Neuronal stem cell (in vitro differentiated cells): ENCODE data around the gene UBE2Q1.

Source experiments
- DNase-seq: peaks from one replicate; pipeline ENCODE4 v3.0.0-alpha.2; 2013; ENCODE audit warnings: low spot score
- H2AFZ ChIP-seq: one replicate; pipeline ENCODE4 v1.6.1; 2013; ENCODE audit warnings: mild to moderate bottlenecking, low read length, inconsistent platforms
- H2AK5ac ChIP-seq: 2 replicates; pipeline ENCODE4 v1.6.1; 2013; ENCODE audit warnings: low read depth, mild to moderate bottlenecking, inconsistent platforms, low read length, moderate library complexity, mixed read lengths
- H2BK120ac ChIP-seq: 2 replicates; pipeline ENCODE4 v1.6.1; 2013; ENCODE audit warnings: low read depth, mild to moderate bottlenecking, inconsistent platforms, low read length, moderate library complexity, mixed read lengths
- H2BK12ac ChIP-seq: one replicate; pipeline ENCODE4 v1.6.1; 2013; ENCODE audit warnings: low read length, inconsistent platforms
- H2BK15ac ChIP-seq: 2 replicates; pipeline ENCODE4 v1.6.1; 2013; ENCODE audit warnings: mild to moderate bottlenecking, low read length, inconsistent platforms, mixed read lengths
- H2BK5ac ChIP-seq: one replicate; pipeline ENCODE4 v1.6.1; 2013; ENCODE audit warnings: inconsistent platforms, mild to moderate bottlenecking, low read length, moderate library complexity
- H3K14ac ChIP-seq: one replicate; pipeline ENCODE4 v1.6.1; 2013; ENCODE audit warnings: low read length, inconsistent platforms
- H3K18ac ChIP-seq: 2 replicates; pipeline ENCODE4 v1.6.1; 2013; ENCODE audit warnings: low read length, inconsistent platforms
- H3K23ac ChIP-seq: 2 replicates; pipeline ENCODE4 v1.6.1; 2013; ENCODE audit warnings: low read depth, mild to moderate bottlenecking, mixed read lengths, low read length, inconsistent platforms; ENCODE audit not compliant: poor library complexity
- H3K27ac ChIP-seq: replicated peaks from 3 replicates; pipeline ENCODE4 v1.5.1; 2013; ENCODE audit warnings: low read length, inconsistent platforms
- H3K27me3 ChIP-seq, 3 experiments: 2 replicates each; pipeline ENCODE4 v1.6.1; 2013; ENCODE audit warnings: low read length in 3 of 3, mild to moderate bottlenecking in 2 of 3, inconsistent platforms in 1 of 3, low read depth in 1 of 3, mixed read lengths in 1 of 3, moderate library complexity in 1 of 3; ENCODE audit not compliant: control insufficient read depth in 3 of 3, insufficient read depth in 3 of 3
- H3K36me3 ChIP-seq, 2 donors: replicated peaks in 1 of 2; 2 replicates each; pipeline ENCODE4 v1.6.1; 2013; ENCODE audit warnings: low read length in 2 of 2; ENCODE audit not compliant: control insufficient read depth in 2 of 2, insufficient read depth in 2 of 2
- H3K4ac ChIP-seq: 2 replicates; pipeline ENCODE4 v1.6.1; 2013; ENCODE audit warnings: inconsistent platforms, mild to moderate bottlenecking, low read length, moderate library complexity
- H3K4me1 ChIP-seq, 2 donors: 1 replicate in 1 of 2; 2 replicates in 1 of 2; pipeline ENCODE4 v1.6.1; 2013; ENCODE audit warnings: low read length in 2 of 2, low read depth in 1 of 2; ENCODE audit not compliant: control insufficient read depth in 2 of 2, insufficient read depth in 1 of 2
- H3K4me2 ChIP-seq: one replicate; pipeline ENCODE4 v1.6.1; 2013; ENCODE audit warnings: mild to moderate bottlenecking, low read length, inconsistent platforms; ENCODE audit not compliant: insufficient read depth, poor library complexity, severe bottlenecking
- H3K4me3 ChIP-seq, 2 donors: 2 replicates each; pipeline ENCODE4 v1.5.1; 2013; ENCODE audit warnings: low read length in 2 of 2, mild to moderate bottlenecking in 2 of 2, inconsistent platforms in 1 of 2, moderate library complexity in 1 of 2
- H3K79me1 ChIP-seq: one replicate; pipeline ENCODE4 v1.6.1; 2013; ENCODE audit warnings: low read depth, mild to moderate bottlenecking, inconsistent platforms, low read length, moderate library complexity
- H3K9ac ChIP-seq: one replicate; pipeline ENCODE4 v1.6.1; 2013; ENCODE audit warnings: mild to moderate bottlenecking, low read depth, low read length, inconsistent platforms; ENCODE audit not compliant: poor library complexity
- H3K9me3 ChIP-seq, 2 donors: replicated peaks in 1 of 2; 2 replicates each; pipeline versions ENCODE3 to v1.6.1; 2013; ENCODE audit warnings: low read length in 2 of 2, mild to moderate bottlenecking in 2 of 2, inconsistent platforms in 1 of 2, low read depth in 1 of 2, mixed read lengths in 1 of 2, moderate library complexity in 1 of 2; ENCODE audit not compliant: control insufficient read depth in 2 of 2, insufficient read depth in 1 of 2
- H4K8ac ChIP-seq: one replicate; pipeline ENCODE4 v1.6.1; 2013; ENCODE audit warnings: low read depth, mild to moderate bottlenecking, inconsistent platforms, low read length, moderate library complexity
- H4K91ac ChIP-seq: one replicate; pipeline ENCODE4 v1.6.1; 2013; ENCODE audit warnings: low read length, low read depth, mild to moderate bottlenecking, inconsistent platforms; ENCODE audit not compliant: poor library complexity
- WGBS, 2 donors: extraction: QIAGEN DNeasy Blood & Tissue Kit; methylation state at CpG; one replicate each; pipeline ENCODE4 v1.1.7; 2013; ENCODE audit warnings: missing lambda C conversion rate in 2 of 2, mixed read lengths in 1 of 2; ENCODE audit not compliant: insufficient read length in 2 of 2, insufficient replicate concordance in 1 of 2; ENCODE audit errors: extremely low coverage in 2 of 2; 5-methylcytosine and 5-hydroxymethylcytosine counted together

The UBE2Q1 gene

GRCh38 chr1:154539486-154540483 lies 18.7 kb downstream of the UBE2Q1 start:
- no CpG with 5 or more reads among the region's 9 CpGs for WGBS, 2 donors
- H3K14ac ChIP-seq = no peak overlapping the region
- no peak for DNase-seq

GRCh38 chr1:154536570-154536969 lies 21.9 kb downstream of the UBE2Q1 start:
- Histone ChIP-seq H4K91ac (no peak overlapping the region), H2BK5ac (no peak overlapping the region), H2BK12ac (no peak overlapping the region), H2AFZ (no peak overlapping the region), H4K8ac (no peak overlapping the region), H3K4me2 (no peak overlapping the region), H3K27ac (no peak overlapping the region), H3K14ac (no peak overlapping the region), H2BK15ac (no peak overlapping the region), H3K36me3 (no peaks in the 10 kb centered on the region), H3K9me3 (peaks cover 0 to 6% of the 10 kb centered on the region in 2 donors), H3K79me1 (no peaks in the 10 kb centered on the region), H3K4me3 (no peak overlapping the region), H3K27me3 (peaks cover 0 to 14% (median 0%) of the 10 kb centered on the region in 3 experiments), H3K4ac (no peak overlapping the region), H3K23ac (no peak overlapping the region), H2BK120ac (no peak overlapping the region), H3K9ac (no peak overlapping the region), H3K4me1 (peaks cover 0 to 1% of the 10 kb centered on the region in 2 donors), H2AK5ac (no peak overlapping the region), H3K18ac (no peak overlapping the region)
- DNase-seq = no peak
- WGBS, 2 donors = no CpG with 5 or more reads among the region's 7 CpGs

More at GRCh38 chr1:154539486-154540483, 18.7 kb downstream of the UBE2Q1 start:
- no peak overlapping the region for H3K23ac ChIP-seq
- no peak overlapping the region for H2BK15ac ChIP-seq
- no peak overlapping the region for H2AFZ ChIP-seq
- H3K9ac ChIP-seq = no peak overlapping the region
- no peak overlapping the region for H2BK120ac ChIP-seq
- no peaks in the 10 kb centered on the region for H3K79me1 ChIP-seq
- no peak overlapping the region for H3K4me3 ChIP-seq
- no peak overlapping the region for H2BK5ac ChIP-seq
- no peak overlapping the region for H3K4me2 ChIP-seq
- peaks cover 0 to 1% of the 10 kb centered on the region in 2 donors for H3K4me1 ChIP-seq
- H3K4ac ChIP-seq = no peak overlapping the region
- H4K8ac ChIP-seq = no peak overlapping the region
- no peaks in the 10 kb centered on the region for H3K36me3 ChIP-seq
- no peak overlapping the region for H3K18ac ChIP-seq
- H3K27ac ChIP-seq = no peak overlapping the region
- H4K91ac ChIP-seq = no peak overlapping the region
- no peak overlapping the region for H2AK5ac ChIP-seq
- H3K9me3 ChIP-seq = peaks cover 0 to 6% of the 10 kb centered on the region in 2 donors
- H3K27me3 ChIP-seq = peaks cover 0 to 27% (median 0%) of the 10 kb centered on the region in 3 experiments
- H2BK12ac ChIP-seq = no peak overlapping the region

GRCh38 chr1:154533952-154534844 lies 24.3 kb downstream of the UBE2Q1 start:
- H3K27ac ChIP-seq = no peak overlapping the region
- H4K8ac ChIP-seq = no peak overlapping the region
- H3K23ac ChIP-seq = no peak overlapping the region
- no peaks in the 10 kb centered on the region for H3K79me1 ChIP-seq
- peaks cover 0 to 5% (median 0%) of the 10 kb centered on the region in 3 experiments for H3K27me3 ChIP-seq
- H3K9me3 ChIP-seq = peaks cover 0 to 6% of the 10 kb centered on the region in 2 donors
- no peak overlapping the region for H2BK15ac ChIP-seq
- H3K18ac ChIP-seq = no peak overlapping the region
- no peak overlapping the region for H3K9ac ChIP-seq
- H2BK12ac ChIP-seq = no peak overlapping the region
- H3K4me1 ChIP-seq = no peaks in the 10 kb centered on the region
- no peak overlapping the region for H3K4me3 ChIP-seq
- H2AFZ ChIP-seq = no peak overlapping the region
- no peak overlapping the region for H3K14ac ChIP-seq
- no peak overlapping the region for H4K91ac ChIP-seq
- no CpG with 5 or more reads among the region's 11 CpGs for WGBS, 2 donors
- H3K4me2 ChIP-seq = no peak overlapping the region
- DNase-seq = no peak
- H3K36me3 ChIP-seq = no peaks in the 10 kb centered on the region
- no peak overlapping the region for H3K4ac ChIP-seq
- no peak overlapping the region for H2BK5ac ChIP-seq
- H2BK120ac ChIP-seq = no peak overlapping the region
- H2AK5ac ChIP-seq = no peak overlapping the region
